ENCODE measurements around the gene IL1RL2. TPM values are rescaled to one million over a fixed set of nuclear protein-coding genes. Genes with fewer than 3 reads are reported as not detected.

The IL1RL2 gene
- total RNA-seq, 4 donors from 2014 or later, result 0.17 to 0.44 TPM; not detected in 2

GRCh38 chr2:102185347-102185746 lies 1.5 kb upstream of the IL1RL2 start:
- TF ChIP-seq CTCF (IDR thresholded peaks at IDR 0.05; ENCODE audit: low read depth), result no peak

GRCh38 chr2:102187496-102188150 lies 800 bp downstream of the IL1RL2 start:
- no peak for TF ChIP-seq CTCF (IDR thresholded peaks at IDR 0.05; ENCODE audit: low read depth)

- TF ChIP-seq CTCF (IDR thresholded peaks at IDR 0.05; ENCODE audit: low read depth), result no peak
Observed at GRCh38 chr2:102190430-102191107, 3.7 kb downstream of the IL1RL2 start.

- no peak for TF ChIP-seq CTCF (IDR thresholded peaks at IDR 0.05; ENCODE audit: low read depth)
Observed at GRCh38 chr2:102191501-102191900, 4.7 kb downstream of the IL1RL2 start.

GRCh38 chr2:102193074-102193473 lies 6.3 kb downstream of the IL1RL2 start:
- no peak for TF ChIP-seq CTCF (IDR thresholded peaks at IDR 0.05; ENCODE audit: low read depth)

- TF ChIP-seq CTCF (IDR thresholded peaks at IDR 0.05; ENCODE audit: low read depth), result no peak
Observed at GRCh38 chr2:102194609-102195268, 7.9 kb downstream of the IL1RL2 start.

Data from subcutaneous adipose tissue (tissue), 4 donors.